Glomerular visceral epithelial cell (primary cell): ENCODE data around the gene CD2.

Experiments used
- DNase-seq: peaks from one replicate; pipeline ENCODE4 v3.0.0-alpha.2; 2016; ENCODE audit errors: extremely low spot score

The CD2 gene

GRCh38 chr1:116760487-116760886, 6.3 kb downstream of the CD2 start:
- DNase-seq: no peak

GRCh38 chr1:116760996-116761665, 6.9 kb downstream of the CD2 start:
- no peak for DNase-seq

GRCh38 chr1:116762281-116762680, 8.1 kb downstream of the CD2 start:
- DNase-seq: no peak

- no peak for DNase-seq
These were observed 8.5 kb downstream of the CD2 start for GRCh38 chr1:116762781-116763115.

- no peak for DNase-seq
These were observed 9.0 kb downstream of the CD2 start for GRCh38 chr1:116763116-116763786.

- peak; percentile 12 for DNase-seq
These were observed 9.7 kb downstream of the CD2 start for GRCh38 chr1:116763787-116764465.

- DNase-seq: no peak
These were observed 10.3 kb downstream of the CD2 start for GRCh38 chr1:116764466-116764898.

GRCh38 chr1:116764906-116765862, 11.0 kb downstream of the CD2 start:
- no peak for DNase-seq

GRCh38 chr1:116765962-116766361, 11.7 kb downstream of the CD2 start:
- DNase-seq: no peak

- no peak for DNase-seq
These were observed 12.6 kb downstream of the CD2 start for GRCh38 chr1:116766616-116767469.

GRCh38 chr1:116767782-116768382, 13.7 kb downstream of the CD2 start:
- no peak for DNase-seq

- no peak for DNase-seq
These were observed 14.3 kb downstream of the CD2 start for GRCh38 chr1:116768416-116769103.

GRCh38 chr1:116769104-116769452, 14.8 kb downstream of the CD2 start:
- DNase-seq: no peak

- peak; percentile 54 for DNase-seq
These were observed 15.3 kb downstream of the CD2 start for GRCh38 chr1:116769561-116769977.

GRCh38 chr1:116769994-116770393, 15.8 kb downstream of the CD2 start:
- DNase-seq: no peak

GRCh38 chr1:116770625-116771024, 16.4 kb downstream of the CD2 start:
- no peak for DNase-seq

- no peak for DNase-seq
These were observed 17.9 kb downstream of the CD2 start for GRCh38 chr1:116771997-116772647.

- peak; percentile 19 for DNase-seq
These were observed 18.4 kb downstream of the CD2 start for GRCh38 chr1:116772648-116773045.

- DNase-seq: no peak
These were observed 21.0 kb downstream of the CD2 start for GRCh38 chr1:116775116-116775752.
